HG03354 (cell line): ENCODE data around the gene NUDT6.
A peak's percentile ranks its signal among the peaks of the same experiment; 100 is the strongest.
"Not testable (repeated sequence)": the region's sequence is repeated elsewhere in the genome, so short reads cannot be mapped to it uniquely, and the experiment has no call there.

Source experiments
- ATAC-seq: cut with Tn5 transposase; IDR thresholded peaks from one replicate; pipeline ENCODE4 v1.9.1; 2021; ENCODE audit warnings: mild to moderate bottlenecking; ENCODE audit not compliant: unreplicated experiment, poor library complexity, severe bottlenecking

Gene NUDT6

GRCh38 chr4:122921971-122922876, at the start of gene NUDT6:
Gene NUDT6 (minus strand): TSS chr4:122922597. CDS start chr4:122922572, 25 bp downstream.
- ATAC-seq, result peak; percentile 65

- no peak for ATAC-seq
Measured at GRCh38 chr4:122968227-122968812, 45.9 kb upstream of the NUDT6 start.

- ATAC-seq, result no peak
Measured at GRCh38 chr4:122967231-122967630, 44.8 kb upstream of the NUDT6 start.

- ATAC-seq, result no peak
Measured at GRCh38 chr4:122966201-122966600, 43.8 kb upstream of the NUDT6 start.

GRCh38 chr4:122963216-122963615, 40.8 kb upstream of the NUDT6 start:
- no peak for ATAC-seq

GRCh38 chr4:122960611-122961000, 38.2 kb upstream of the NUDT6 start:
- no peak for ATAC-seq

- ATAC-seq, result no peak
Measured at GRCh38 chr4:122959981-122960610, 37.7 kb upstream of the NUDT6 start.

GRCh38 chr4:122959441-122959840, 37.0 kb upstream of the NUDT6 start:
- ATAC-seq, result no peak

- ATAC-seq, result no peak
Measured at GRCh38 chr4:122958505-122958904, 36.1 kb upstream of the NUDT6 start.

- no peak for ATAC-seq
Measured at GRCh38 chr4:122953924-122954323, 31.5 kb upstream of the NUDT6 start.

GRCh38 chr4:122952028-122952427, 29.6 kb upstream of the NUDT6 start:
- no peak for ATAC-seq

- no peak for ATAC-seq
Measured at GRCh38 chr4:122948671-122949070, 26.3 kb upstream of the NUDT6 start.

- no peak for ATAC-seq
Measured at GRCh38 chr4:122946142-122946541, 23.7 kb upstream of the NUDT6 start.

GRCh38 chr4:122945136-122945535, 22.7 kb upstream of the NUDT6 start:
- not testable (repeated sequence) for ATAC-seq

- ATAC-seq, result no peak
Measured at GRCh38 chr4:122932763-122933162, 10.4 kb upstream of the NUDT6 start.

- no peak for ATAC-seq
Measured at GRCh38 chr4:122930862-122931261, 8.5 kb upstream of the NUDT6 start.

GRCh38 chr4:122928930-122929329, 6.5 kb upstream of the NUDT6 start:
- no peak for ATAC-seq

- ATAC-seq, result peak; percentile 97
Measured at GRCh38 chr4:122922877-122923511, 597 bp upstream of the NUDT6 start.

GRCh38 chr4:122921300-122921699, 1.1 kb downstream of the NUDT6 start:
- no peak for ATAC-seq

- ATAC-seq, result no peak
Measured at GRCh38 chr4:122920473-122920872, 1.9 kb downstream of the NUDT6 start.
